Naive thymus-derived CD8-positive, alpha-beta T cell (primary cell): ENCODE data around the gene ARHGEF40. TPM values are rescaled to one million over a fixed set of nuclear protein-coding genes. Genes with fewer than 3 reads are reported as not detected.

Experiments
- ATAC-seq, 2 donors: fragments of 150-1000 bp; cut with Tn5 transposase in 1 of 2; sonication (Bioruptor Pico), chemical (Tn5 transposase) in 1 of 2; 1 replicate in 1 of 2; 2 replicates in 1 of 2; pipeline ENCODE4 v1.10.0; 2021; ENCODE audit warnings: mild to moderate bottlenecking in 2 of 2, moderate library complexity in 2 of 2
- POLR2A ChIA-PET: fragments of 350-600 bp; sonication (Branson Sonifier 250); formaldehyde crosslinking; loops from one replicate; lab custom pipeline; 2021; ENCODE audit warnings: antibody characterized with exemption; lab: Charles Lee
- DNase-seq, 10 donors: peaks; one replicate each; pipeline versions ENCODE4 v3.0.0 to v3.0.0-alpha.2; 2020 to 2022
- H3K27ac Mint-ChIP-seq, 10 donors: one replicate each; pipeline ENCODE4 v1.8.0; 2020 to 2022; ENCODE audit warnings: mild to moderate bottlenecking in 10 of 10, mixed read lengths in 10 of 10, moderate library complexity in 4 of 10, inconsistent platforms in 1 of 10
- H3K27me3 Mint-ChIP-seq, 5 donors: one replicate each; pipeline ENCODE4 v1.8.0; 2021 to 2022; ENCODE audit warnings: mixed read lengths in 5 of 5
- H3K36me3 Mint-ChIP-seq, 3 donors: one replicate each; pipeline ENCODE4 v1.8.0; 2020 to 2022; ENCODE audit warnings: mixed read lengths in 3 of 3, mild to moderate bottlenecking in 2 of 3, inconsistent platforms in 1 of 3
- H3K4me1 Mint-ChIP-seq, 4 donors: one replicate each; pipeline ENCODE4 v1.8.0; 2021 to 2022; ENCODE audit warnings: mixed read lengths in 4 of 4
- H3K4me3 Mint-ChIP-seq, 10 donors: one replicate each; pipeline ENCODE4 v1.8.0; 2020 to 2022; ENCODE audit warnings: mild to moderate bottlenecking in 10 of 10, mixed read lengths in 10 of 10, moderate library complexity in 6 of 10, inconsistent platforms in 1 of 10
- H3K9me3 Mint-ChIP-seq, 9 donors: one replicate each; pipeline ENCODE4 v1.8.0; 2020 to 2022; ENCODE audit warnings: mixed read lengths in 9 of 9, mild to moderate bottlenecking in 3 of 9, inconsistent platforms in 1 of 9, moderate library complexity in 1 of 9
- microRNA-seq: library from miRNA; unstranded; fragments of <30 nt; microRNA quantifications from one replicate; pipeline ENCODE4 v1.2.0, GENCODE V29; 2022; ENCODE audit warnings: borderline microRNAs expressed
- polyA plus RNA-seq, 3 donors: library from polyadenylated mRNA; unstranded; fragments of 300-500 nt; fragmentation: Illumina TruSeq; gene quantifications; one replicate each; pipeline ENCODE4 v1.2.3, GENCODE V29; 2021
- total RNA-seq, 8 experiments: library from RNA in 2 of 8; stranded (reverse) in 2 of 8; gene quantifications; one replicate each; pipeline ENCODE4 v1.2.3 and lab custom pipeline; 2021 to 2026

Gene ARHGEF40
- total and polyA plus RNA-seq, 5 experiments from 2014 or later = 0.03 to 0.45 (median 0.08) TPM

- DNase-seq (no peak), ATAC-seq (no peak)
- Mint-ChIP-seq H3K4me3 (no peak overlapping the region), H3K36me3 (peaks cover 0 to 8% (median 7%) of the 10 kb centered on the region in 3 donors), H3K27me3 (peaks cover 9 to 37% (median 18%) of the 10 kb centered on the region in 5 donors), H3K27ac (no peak overlapping the region), H3K4me1 (no peaks in the 10 kb centered on the region), H3K9me3 (peaks cover 0 to 20% (median 5%) of the 10 kb centered on the region in 9 donors)
- POLR2A ChIA-PET = interaction anchor here (1.7 kb wide), 1 partner anchor 20 kb away, joined by 4 read pairs; no protein-coding TSS in a partner anchor
These were observed 53.3 kb downstream of the ARHGEF40 start for GRCh38 chr14:21123429-21123828.

- H3K9me3 Mint-ChIP-seq = no peaks in the 10 kb centered on the region
- ATAC-seq (no peak), DNase-seq (no peak)
- peaks cover 0 to 2% (median 0%) of the 10 kb centered on the region in 5 donors for H3K27me3 Mint-ChIP-seq
- no peak overlapping the region for H3K27ac Mint-ChIP-seq
- no peak overlapping the region for H3K4me3 Mint-ChIP-seq
- no peaks in the 10 kb centered on the region for H3K4me1 Mint-ChIP-seq
- no peaks in the 10 kb centered on the region for H3K36me3 Mint-ChIP-seq
- POLR2A ChIA-PET = no interaction called here
These were observed 63.8 kb downstream of the ARHGEF40 start for GRCh38 chr14:21133901-21134300.

- DNase-seq (peak in 3 of 10 donors; percentile 13 to 26 (median 21)), ATAC-seq (no peak)
- Mint-ChIP-seq H3K4me1 (no peaks in the 10 kb centered on the region), H3K36me3 (no peaks in the 10 kb centered on the region), H3K4me3 (no peak overlapping the region), H3K9me3 (no peaks in the 10 kb centered on the region), H3K27ac (no peak overlapping the region), H3K27me3 (peaks cover 0 to 2% (median 0%) of the 10 kb centered on the region in 5 donors)
- POLR2A ChIA-PET = no interaction called here
These were observed 65.9 kb downstream of the ARHGEF40 start for GRCh38 chr14:21136024-21136423.

Small RNA genes lying within 50 kb of the gene (microRNA-seq; reads per million reads assigned to microRNA genes)
- not detected for gene MIR6717

Other genes with a start within 250 kb of the ARHGEF40 start
- not detected for gene RNASE3, start 178.9 kb upstream of the ARHGEF40 start, total RNA-seq
- not detected for gene RNASE3, start 178.9 kb upstream of the ARHGEF40 start, polyA plus RNA-seq
- not detected for gene RNASE2, start 114.8 kb upstream of the ARHGEF40 start, total RNA-seq
- gene RNASE2, start 114.8 kb upstream of the ARHGEF40 start, polyA plus RNA-seq = not detected
- gene METTL17, start 80.3 kb upstream of the ARHGEF40 start, total RNA-seq = 100 to 1,000 TPM; 120 to 127 TPM
- gene METTL17, start 80.3 kb upstream of the ARHGEF40 start, polyA plus RNA-seq = 10 to 100 TPM; 29.8 to 50.8 (median 38.2) TPM
- gene SLC39A2, start 71.0 kb upstream of the ARHGEF40 start, total RNA-seq = under 1 TPM; 0.80 to 0.91 TPM
- gene SLC39A2, start 71.0 kb upstream of the ARHGEF40 start, polyA plus RNA-seq = not detected
- gene NDRG2, start 45.2 kb upstream of the ARHGEF40 start, total RNA-seq = 10 to 100 TPM; 30.8 to 35.4 TPM
- gene NDRG2, start 45.2 kb upstream of the ARHGEF40 start, polyA plus RNA-seq = 10 to 100 TPM; 24.6 to 32.7 (median 28.3) TPM
- not detected for gene TPPP2, start 40.1 kb upstream of the ARHGEF40 start, total RNA-seq
- gene TPPP2, start 40.1 kb upstream of the ARHGEF40 start, polyA plus RNA-seq = not detected
- not detected for gene RNASE13, start 35.5 kb upstream of the ARHGEF40 start, total RNA-seq
- gene RNASE13, start 35.5 kb upstream of the ARHGEF40 start, polyA plus RNA-seq = not detected
- not detected for gene RNASE7, start 27.9 kb upstream of the ARHGEF40 start, total RNA-seq
- not detected for gene RNASE7, start 27.9 kb upstream of the ARHGEF40 start, polyA plus RNA-seq
- not detected for gene RNASE8, start 12.5 kb upstream of the ARHGEF40 start, total RNA-seq
- not detected for gene RNASE8, start 12.5 kb upstream of the ARHGEF40 start, polyA plus RNA-seq
- gene ZNF219, start 28.4 kb downstream of the ARHGEF40 start, total RNA-seq = 1 to 10 TPM; 6.9 to 7.7 TPM
- gene ZNF219, start 28.4 kb downstream of the ARHGEF40 start, polyA plus RNA-seq = 1 to 10 TPM; 1.7 to 3.6 (median 1.8) TPM
- not detected for gene TMEM253, start 30.8 kb downstream of the ARHGEF40 start, total RNA-seq
- gene TMEM253, start 30.8 kb downstream of the ARHGEF40 start, polyA plus RNA-seq = not detected
- not detected for gene OR5AU1, start 85.8 kb downstream of the ARHGEF40 start, total RNA-seq
- not detected for gene OR5AU1, start 85.8 kb downstream of the ARHGEF40 start, polyA plus RNA-seq
- 100 to 1,000 TPM; 569 to 584 TPM for gene HNRNPC, start 199.1 kb downstream of the ARHGEF40 start, total RNA-seq
- 100 to 1,000 TPM; 795 to 893 (median 875) TPM for gene HNRNPC, start 199.1 kb downstream of the ARHGEF40 start, polyA plus RNA-seq
- not detected for gene RPGRIP1, start 209.8 kb downstream of the ARHGEF40 start, total RNA-seq
- under 1 TPM in 1 of 3 donors, not detected in 2; 0.09 TPM for gene RPGRIP1, start 209.8 kb downstream of the ARHGEF40 start, polyA plus RNA-seq